Stimulated activated CD8-positive, alpha-beta memory T cell treated with anti-CD3 and anti-CD28 coated beads, Interleukin-12 subunit alpha, Interleukin-12 subunit beta, amount 100 ng/mL, for 24 hours (primary cell): ENCODE measurements around the gene IL10.
"Not testable (repeated sequence)": the region's sequence is repeated elsewhere in the genome, so short reads cannot be mapped to it uniquely, and the experiment has no call there.

Experiments
- DNase-seq: peaks from one replicate; pipeline ENCODE4 v3.0.0-alpha.2; 2020; ENCODE audit errors: extremely low read depth

The IL10 gene

DNA sequence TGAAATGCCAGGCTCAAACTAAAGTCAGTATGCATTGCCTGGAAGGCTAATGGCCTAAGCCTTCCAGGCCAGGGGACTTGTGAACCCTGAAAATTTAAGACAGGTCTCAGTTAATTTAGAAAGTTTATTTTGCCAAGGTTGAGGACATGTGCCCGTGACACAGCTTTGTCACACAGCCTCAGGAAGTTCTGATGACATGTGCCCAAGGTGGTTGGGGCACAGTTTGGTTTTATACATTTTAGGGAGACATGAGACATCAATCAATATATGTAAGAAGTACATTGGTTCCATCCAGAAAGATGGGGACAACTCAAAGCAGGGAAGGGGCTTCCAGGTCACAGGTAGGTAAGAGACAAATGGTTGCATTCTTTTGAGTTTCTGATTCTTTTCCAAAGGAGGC is 6.5 kb downstream of the IL10 start:
- DNase-seq: not testable (repeated sequence)

DNA sequence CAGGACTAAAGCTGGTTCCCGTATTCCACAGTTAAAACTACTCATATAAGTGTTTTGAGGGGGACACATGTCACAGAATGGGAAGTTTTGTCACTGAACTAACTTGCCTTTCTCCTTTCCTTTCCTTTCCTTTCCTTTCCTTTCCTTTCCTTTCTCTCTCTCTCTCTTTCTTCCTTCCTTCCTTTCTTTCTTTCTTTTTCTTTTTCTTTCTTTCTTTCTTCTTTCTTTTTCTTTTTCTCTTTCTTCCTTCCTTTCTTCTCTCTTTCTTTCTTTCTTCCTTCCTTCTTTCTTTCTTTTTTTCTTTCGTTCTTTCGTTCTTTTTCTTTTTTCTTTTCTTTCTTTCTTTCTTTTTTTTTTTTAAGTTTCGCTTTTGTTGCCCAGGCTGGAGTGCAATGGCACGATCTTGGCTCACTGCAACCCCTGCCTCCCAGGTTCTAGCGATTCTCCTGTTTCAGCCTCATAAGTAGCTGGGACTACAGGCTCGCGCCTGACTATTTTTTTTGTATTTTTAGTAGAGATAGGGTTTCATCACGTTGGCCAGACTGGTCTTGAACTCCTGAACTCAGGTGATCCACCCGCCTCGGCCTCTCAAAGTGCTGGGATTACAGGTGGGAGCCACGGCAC is 9.4 kb downstream of the IL10 start:
- DNase-seq: not testable (repeated sequence)

- DNase-seq: no peak
Observed at GRCh38 chr1:206761159-206761768, 11.0 kb downstream of the IL10 start.

DNA sequence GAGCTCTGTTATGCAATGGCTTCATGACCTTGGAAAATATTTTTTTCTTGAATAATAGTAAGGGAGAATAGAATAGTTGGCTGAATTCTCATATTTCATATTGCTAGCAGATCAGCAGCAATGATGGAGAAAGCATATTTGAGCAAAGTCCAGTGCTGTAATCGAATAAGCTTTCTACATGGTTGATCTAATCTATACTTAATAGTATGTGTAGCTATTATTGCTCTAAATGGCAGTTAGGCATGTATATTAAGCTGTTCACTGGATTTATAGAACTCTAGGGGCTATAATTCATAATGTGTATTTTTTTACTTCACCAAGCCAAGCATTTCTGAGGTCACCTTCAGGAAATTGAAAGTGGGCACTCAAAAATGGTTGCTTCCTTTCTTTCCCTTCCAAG is 11.7 kb downstream of the IL10 start:
- no peak for DNase-seq

DNA sequence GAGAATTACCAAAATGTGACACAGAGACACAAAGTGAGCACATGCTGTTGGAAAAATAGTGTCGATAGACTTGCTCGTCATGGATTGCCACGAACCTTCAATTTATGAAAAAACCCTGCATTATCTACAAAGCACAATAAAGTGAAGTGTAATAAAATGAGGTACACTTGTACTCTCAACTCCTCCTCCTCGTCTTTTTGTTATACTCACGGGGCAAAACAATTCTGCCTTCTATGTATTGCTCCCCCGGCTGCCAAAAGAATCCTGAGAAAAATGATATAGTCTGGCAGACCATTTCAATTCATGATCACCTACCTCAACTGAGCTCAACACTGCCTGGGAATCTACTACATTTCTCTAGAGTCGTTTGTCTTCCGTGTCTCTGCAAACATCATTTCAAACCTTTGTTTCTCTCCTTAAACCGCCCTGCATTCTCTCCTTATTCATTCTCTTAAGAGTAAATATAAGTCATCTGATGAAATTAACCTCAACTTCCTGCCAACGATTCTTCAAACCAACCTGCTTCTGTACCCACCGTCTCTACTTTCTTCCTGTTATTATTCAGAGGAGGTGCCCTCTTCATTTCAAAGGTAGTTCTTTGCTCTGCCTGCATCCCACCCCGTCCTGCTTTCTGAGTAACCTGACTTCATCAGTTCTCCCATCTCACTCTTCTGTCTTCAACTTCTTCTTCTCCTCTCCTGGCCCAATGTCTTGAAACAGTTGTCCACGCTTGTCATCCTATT is 14.6 kb downstream of the IL10 start:
- DNase-seq: no peak

- no peak for DNase-seq
Observed at GRCh38 chr1:206754011-206754410, 18.3 kb downstream of the IL10 start.

GRCh38 chr1:206753141-206753540 is 19.2 kb downstream of the IL10 start:
- no peak for DNase-seq

DNA sequence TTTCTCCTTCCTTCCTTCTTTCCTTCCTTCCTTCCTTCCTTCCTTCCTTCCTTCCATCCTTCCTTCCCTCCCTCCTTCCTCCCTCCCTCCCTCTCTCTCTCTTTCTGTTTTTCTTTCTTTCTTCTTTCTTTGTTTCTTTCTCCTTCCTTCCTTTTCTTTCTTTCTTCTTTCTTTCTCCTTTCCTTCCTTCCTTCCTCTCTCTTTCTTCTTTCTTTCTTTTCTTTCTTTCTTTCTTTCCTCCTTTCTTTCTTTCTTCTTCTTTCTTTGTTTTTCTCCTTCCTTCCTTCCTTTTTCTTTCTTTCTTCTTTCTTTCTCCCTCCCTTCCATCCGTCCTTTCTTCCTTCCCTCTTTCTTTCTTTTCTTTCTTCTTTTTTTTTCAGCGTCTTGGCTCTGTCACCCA is 19.8 kb downstream of the IL10 start:
- DNase-seq: no peak

DNA sequence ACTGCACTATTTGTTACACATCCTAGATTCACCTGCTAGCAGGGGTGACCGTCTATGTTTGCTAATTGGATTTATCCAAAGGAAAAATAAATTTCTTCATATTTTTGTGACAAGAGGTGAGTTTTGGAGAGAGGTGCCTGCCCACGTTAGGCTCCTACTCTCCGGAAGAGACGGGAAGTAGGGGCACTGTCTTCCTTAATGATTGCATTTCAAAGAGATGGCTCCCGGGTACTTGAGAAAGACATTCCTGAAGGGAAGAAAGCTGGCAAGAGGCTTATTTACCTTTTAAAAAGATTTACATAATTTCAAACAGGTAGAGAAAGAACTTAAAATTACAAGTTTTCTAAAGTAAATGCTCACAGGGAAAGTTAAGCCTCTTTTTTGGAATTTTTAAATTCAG is 20.4 kb downstream of the IL10 start:
- DNase-seq: no peak

DNA sequence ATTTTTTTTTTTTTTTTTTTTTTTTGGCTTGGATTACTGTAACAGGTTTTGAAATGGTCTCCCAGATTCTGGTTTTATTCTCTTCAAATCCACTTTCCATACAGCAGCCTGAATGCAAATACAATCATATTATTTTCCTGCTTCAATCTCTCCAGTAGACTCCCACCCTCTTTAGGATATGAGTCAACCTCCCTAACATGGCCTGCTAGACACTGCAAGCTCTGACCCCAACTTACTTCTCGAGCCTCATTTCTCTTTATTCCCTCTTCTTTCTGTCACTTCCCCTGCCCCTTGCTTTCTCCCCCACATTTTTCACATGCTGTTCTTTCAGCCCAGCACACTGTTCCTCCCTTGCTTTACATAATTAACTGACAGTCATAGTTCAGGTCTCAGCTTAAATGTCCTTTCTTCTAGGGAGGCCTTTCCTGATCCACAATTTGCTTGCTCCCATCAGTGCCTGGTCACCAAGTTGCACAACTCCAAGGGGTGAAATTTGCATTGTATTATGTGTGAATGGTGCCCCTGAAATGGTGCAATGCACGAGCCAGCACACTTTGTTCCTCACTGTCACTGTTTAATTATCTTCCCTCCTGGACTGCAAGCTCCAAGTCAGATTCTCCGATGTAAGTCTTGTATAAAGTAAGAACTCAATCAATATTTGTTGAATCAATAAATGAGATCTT is 23.8 kb downstream of the IL10 start:
- DNase-seq: no peak

- no peak for DNase-seq
Observed at GRCh38 chr1:206745301-206745700, 27.0 kb downstream of the IL10 start.

GRCh38 chr1:206744683-206745082 is 27.6 kb downstream of the IL10 start:
- no peak for DNase-seq

- DNase-seq: no peak
Observed at GRCh38 chr1:206742719-206743383, 29.4 kb downstream of the IL10 start.

DNA sequence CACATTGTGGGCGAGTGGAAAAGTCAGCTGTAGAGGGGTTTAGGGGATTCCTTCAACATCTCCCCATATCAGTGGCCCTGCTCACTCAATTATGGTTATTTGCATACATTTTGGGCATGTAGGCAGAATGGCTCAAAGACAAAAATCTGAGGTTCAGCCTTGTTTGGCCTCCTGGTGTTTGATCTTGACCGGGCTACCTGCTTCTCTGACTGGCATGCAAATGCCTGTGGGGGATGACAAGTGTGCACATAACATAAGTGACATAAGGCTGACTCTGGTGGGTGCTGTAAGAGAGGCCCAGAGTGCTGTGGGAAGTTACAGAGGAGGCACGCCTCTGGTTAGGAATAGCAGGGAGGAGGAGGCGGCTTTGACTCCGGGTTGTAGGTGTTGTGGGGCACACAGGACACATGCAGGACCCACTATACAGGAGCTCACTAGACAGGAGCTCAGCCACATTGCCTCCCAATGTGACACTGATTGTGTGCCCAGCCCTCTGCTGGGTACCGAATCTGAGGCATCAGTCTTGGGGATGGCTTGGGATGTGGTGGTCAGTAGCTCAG is 31.1 kb downstream of the IL10 start:
- no peak for DNase-seq

- no peak for DNase-seq
Observed at GRCh38 chr1:206739411-206740076, 32.8 kb downstream of the IL10 start.

DNA sequence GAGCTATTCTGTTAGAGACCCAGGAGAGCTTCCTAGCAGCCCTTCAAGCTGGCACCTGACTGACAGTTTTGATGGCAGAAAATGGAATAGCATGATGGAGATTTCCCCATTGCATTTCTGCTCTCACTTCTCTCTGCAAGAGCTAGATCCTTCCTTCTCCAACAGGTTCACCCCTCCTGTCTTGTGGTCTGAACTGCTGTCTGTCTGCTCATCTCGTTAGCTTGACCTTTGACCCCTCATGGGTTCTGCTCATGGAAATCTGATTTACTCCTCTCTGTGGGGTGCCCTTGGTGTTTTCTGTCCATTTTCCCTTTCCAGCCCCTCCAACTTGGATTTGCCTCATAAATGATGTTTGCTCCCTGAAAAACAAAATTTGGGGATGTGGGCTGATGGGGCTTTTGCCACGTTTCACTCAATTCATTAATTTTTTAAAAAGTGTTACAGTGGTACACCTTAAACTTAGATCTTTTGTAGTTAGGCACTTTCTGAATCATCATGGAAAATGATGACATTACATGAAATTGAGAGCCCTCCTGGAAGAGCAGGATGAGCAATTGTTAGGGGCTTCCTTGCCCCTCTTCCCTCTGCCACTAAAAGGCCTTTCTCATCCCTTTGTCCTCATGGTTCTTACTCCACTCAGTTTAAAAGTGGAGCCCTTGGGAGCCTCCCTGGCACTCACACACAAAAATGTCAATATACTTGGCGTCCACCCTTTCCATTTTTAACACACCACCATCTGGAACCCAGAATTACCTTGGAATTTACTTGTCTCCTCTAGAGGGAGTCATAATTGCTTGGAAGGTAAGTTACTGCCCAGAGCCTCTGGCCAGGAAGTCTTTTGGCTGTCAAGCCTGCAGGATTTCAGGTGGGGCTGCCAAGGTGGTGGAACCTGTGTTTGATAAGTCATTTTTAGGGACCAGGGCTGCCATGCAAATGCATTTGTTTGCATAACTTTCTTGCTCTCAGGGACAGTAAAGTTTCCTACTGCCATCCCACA is 33.6 kb downstream of the IL10 start:
- DNase-seq: no peak

GRCh38 chr1:206737729-206738201 is 34.5 kb downstream of the IL10 start:
- no peak for DNase-seq

DNA sequence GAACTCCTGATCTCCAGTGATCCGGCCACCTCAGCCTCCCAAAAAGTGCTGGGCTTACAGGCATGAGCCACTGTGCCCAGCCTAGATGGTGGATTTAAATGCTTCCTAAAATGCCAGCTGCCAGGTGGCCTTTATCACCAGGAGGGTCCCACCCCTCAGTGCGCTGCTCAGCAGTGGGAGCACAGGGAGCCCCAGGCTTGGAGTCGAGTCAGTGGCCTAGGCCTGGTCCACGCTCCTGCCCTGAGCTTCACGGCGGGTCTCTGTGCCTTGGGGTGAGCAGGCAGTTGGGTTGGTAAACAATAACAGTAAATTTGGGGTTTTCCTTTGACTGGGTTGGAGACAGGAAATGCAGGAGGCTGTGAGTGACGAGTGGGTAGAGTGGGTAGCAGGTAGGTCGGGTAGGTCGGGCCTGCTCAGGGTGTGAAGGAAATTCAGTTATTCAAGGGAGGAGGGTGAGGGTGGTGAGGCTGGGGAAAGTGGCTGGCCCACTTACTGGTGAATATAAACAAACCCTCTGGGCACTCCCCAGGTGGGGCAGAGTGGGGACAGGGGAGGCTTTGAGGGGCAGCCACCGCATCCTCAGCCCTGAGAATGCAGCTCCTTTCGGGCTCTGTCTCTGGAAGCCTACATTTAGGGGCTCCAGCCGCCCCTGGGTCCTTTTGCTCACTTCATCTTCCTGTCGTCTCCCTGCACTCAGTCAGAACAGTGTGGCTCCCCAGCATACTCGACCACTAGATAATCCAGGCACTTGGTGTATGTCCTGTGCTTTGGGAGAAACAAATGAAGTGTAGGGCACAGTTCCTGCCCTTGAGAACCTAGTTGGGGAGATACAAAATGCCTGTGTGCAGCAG is 35.2 kb downstream of the IL10 start:
- no peak for DNase-seq

DNA sequence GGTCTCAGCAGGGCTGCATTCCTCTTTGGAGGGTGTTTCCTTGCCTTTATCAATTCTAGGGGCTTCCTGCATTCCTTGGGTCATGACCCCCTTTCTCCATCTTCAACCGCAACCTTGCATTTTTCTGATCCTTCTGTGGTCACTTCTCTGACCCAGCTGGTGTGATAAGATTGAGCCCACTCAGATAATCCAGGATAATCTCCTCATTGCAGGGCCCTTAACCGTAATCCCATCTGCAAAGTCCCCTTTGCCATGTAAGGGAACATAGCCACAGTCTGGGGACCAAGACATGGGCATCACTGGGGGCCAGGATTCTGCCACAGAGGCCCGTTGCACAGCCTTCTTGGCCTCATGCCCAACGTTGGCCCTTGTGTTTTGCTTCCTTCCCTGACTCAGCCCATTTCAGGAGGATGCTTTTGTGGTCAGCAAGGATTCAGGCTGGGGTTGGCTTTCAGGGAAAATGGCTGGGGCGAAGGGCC is 36.7 kb downstream of the IL10 start:
- no peak for DNase-seq
